Adipose tissue (tissue), 3 donors: Measurements from ENCODE around the gene FAM90A1. TPM values are rescaled to one million over a fixed set of nuclear protein-coding genes. Genes with fewer than 3 reads are reported as not detected.
"Not testable (repeated sequence)": the region's sequence is repeated elsewhere in the genome, so short reads cannot be mapped to it uniquely, and the experiment has no call there.

Source experiments
- H3K27ac ChIP-seq: one replicate; pipeline ENCODE4 v1.5.1; 2013; ENCODE audit warnings: low read depth, low read length
- WGBS, 3 donors: extraction: QIAGEN DNeasy Blood & Tissue Kit; methylation state at CpG; one replicate each; pipeline ENCODE4 v1.1.7; 2013; 5-methylcytosine and 5-hydroxymethylcytosine counted together
- polyA plus RNA-seq, 3 donors: library from polyadenylated mRNA; stranded (reverse); fragments of 200-250 nt; gene quantifications; one replicate each; pipeline ENCODE4 v1.2.3, GENCODE V29; 2013
- donor health status: healthy with polysubstance abuse.
- donor health status: Bipolar disorder and iron deficiency.
- donor health status: healthy.

FAM90A1 gene, protein sequence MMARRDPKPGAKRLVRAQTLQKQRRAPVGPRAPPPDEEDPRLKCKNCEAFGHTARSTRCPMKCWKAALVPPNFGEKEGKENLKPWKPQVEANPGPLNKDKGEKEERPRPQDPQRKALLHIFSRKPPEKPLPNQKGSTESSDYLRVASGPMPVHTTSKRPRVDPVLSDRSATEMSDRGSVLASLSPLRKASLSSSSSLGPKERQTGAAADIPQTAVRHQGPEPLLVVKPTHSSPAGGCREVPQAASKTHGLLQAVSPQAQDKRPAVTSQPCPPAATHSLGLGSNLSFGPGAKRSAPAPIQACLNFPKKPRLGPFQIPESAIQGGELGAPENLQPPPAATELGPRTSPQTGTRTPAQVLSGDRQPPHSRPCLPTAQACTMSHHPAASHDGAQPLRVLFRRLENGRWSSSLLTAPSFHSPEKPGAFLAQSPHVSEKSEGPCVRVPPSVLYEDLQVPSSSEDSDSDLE
- polyA plus RNA-seq = under 1 TPM in 2 of 3 donors, not detected in 1; 0.09 to 0.59 TPM

DNA sequence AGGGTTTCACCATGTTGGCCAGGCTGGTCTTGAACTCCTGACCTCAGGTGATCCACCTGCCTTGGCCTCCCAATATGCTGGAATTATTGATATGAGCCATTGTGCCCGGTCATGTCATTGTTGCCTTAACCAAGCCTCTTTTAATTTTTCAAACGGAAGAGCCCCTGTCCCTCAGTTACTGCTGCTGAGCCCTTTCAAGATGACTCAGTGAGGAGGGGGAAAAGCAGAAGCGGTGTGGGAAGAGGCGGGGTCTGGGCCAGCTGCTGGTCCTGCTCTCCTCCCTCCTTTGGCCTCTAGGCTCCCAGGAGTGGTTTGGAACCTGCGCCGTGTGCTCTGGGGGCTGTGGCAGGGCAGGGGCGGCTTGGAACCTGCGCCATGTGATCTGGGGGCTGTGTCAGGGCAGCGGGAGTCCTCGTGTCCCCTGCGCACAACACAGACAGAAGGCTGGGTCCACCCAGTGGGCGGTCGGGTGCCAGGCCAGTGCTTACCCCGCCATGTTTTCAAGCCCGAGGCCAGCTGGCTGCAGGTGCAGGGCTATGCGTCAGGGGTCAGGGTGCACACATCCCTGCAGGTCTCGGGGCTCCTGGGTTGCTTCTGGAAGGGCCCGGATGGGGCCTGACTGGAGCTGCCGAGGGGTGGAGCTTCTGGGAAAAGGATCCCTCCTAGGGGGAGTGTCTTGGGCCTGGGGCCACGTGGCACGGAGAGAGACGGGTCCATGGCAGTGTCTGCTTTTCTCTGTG, at the start of gene FAM90A1:
Gene FAM90A1, minus strand, starts transcription at position 627 of the 740 bp plus-strand sequence. CDS start 2,786 bp downstream, outside the sequence.
- WGBS, 3 donors = 40 to 59% (median 52%) methylated on average over 22 of the region's 22 CpGs

GRCh38 chr12:8276397-8276796, 49.0 kb upstream of the FAM90A1 start:
- WGBS, 3 donors = 86% methylated on average over 1 of the region's 2 CpGs; no CpG with 5 or more reads in 2 of the 3 donors
- H3K27ac ChIP-seq = not testable (repeated sequence)

More for the DNA sequence above, at the start of gene FAM90A1:
- not testable (repeated sequence) for H3K27ac ChIP-seq

DNA sequence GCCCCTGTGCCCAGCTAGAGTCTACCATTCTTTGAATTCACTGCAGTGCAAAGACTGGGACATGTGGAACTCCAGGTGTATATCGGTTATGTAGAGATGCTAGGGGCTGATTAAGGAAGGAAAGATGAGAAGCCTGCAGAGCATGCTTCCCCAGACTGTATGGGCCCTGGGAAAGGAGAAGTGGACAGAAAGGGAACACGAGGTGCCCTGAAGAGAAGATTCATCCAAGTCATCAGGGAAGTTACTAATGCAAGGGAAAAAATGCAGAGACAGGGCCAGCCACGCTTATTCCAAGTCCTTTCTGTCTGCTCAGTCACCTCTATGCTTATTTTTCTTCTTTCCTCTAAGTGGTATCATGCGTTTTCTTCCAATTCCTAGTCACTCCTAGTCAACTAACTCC, 39.3 kb upstream of the FAM90A1 start:
- WGBS, 3 donors = 55 to 77% (median 63%) methylated on average over 4 of the region's 4 CpGs
- not testable (repeated sequence) for H3K27ac ChIP-seq

DNA sequence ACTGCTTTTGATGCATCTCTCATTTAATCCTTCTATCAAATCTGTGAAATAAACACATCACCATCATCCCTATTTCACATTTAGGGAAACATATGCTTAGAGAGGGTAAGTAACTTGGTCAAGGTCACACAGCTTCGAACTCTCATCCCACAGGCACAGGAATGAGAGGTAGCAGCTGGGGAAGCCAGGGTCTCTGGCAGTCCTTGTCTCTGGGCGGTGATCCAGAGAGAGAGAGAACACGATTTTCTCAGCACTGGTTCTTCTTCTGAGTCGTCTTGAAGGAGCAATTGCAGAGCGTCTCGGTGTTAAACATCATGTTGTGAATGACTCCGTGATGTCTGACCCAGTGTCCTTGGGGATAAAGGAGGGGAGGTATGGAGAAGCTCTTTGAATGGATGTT, 36.8 kb upstream of the FAM90A1 start:
- WGBS, 3 donors = 65 to 81% (median 74%) methylated on average over 7 of the region's 7 CpGs
- H3K27ac ChIP-seq = not testable (repeated sequence)

GRCh38 chr12:8261111-8261554, 33.7 kb upstream of the FAM90A1 start:
- 29 to 68% (median 41%) methylated on average over 14 of the region's 14 CpGs for whole genome bisulfite sequencing, 3 donors
- H3K27ac ChIP-seq = not testable (repeated sequence)

GRCh38 chr12:8256356-8256755, 28.9 kb upstream of the FAM90A1 start:
- not testable (repeated sequence) for H3K27ac ChIP-seq
- 60 to 73% (median 60%) methylated on average over 5 of the region's 5 CpGs for WGBS, 3 donors

GRCh38 chr12:8254705-8255104, 27.3 kb upstream of the FAM90A1 start:
- not testable (repeated sequence) for H3K27ac ChIP-seq
- WGBS, 3 donors = 91 to 95% (median 91%) methylated on average over 9 of the region's 9 CpGs

DNA sequence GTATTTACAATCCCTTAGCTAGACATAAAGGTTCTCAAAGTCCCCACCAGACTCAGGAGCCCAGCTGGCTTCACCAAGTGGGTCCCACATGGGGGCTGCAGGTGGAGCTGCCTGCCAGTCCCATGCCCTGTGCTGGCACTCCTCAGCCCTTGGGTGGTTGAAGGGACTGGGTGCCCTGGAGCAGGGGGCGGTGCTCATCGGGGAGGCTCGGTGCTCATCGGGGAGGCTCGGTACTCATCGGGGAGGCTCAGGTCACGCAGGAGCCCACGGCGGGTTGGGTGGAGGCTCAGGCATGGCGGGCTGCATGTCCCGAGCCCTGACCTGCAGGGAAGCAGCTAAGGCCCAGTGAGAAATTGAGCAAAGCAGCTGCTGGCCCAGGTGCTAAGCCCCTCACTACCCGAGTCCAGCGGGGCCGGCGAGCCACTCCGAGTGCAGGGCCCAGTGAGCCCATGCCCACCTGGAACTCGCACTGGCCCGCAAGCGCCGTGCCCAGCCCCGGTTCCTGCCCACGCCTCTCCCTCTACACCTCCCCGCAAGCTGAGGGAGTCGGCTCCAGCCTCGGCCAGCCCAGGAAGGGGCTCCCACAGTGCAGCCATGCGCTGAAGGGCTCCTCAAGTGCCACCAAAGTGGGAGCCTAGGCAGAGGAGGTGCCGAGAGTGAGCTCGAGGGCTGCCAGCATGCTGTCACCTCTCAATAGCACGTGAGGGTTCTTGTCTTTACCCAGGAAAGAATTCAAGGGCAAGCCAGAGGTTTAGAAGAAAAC, 24.8 kb upstream of the FAM90A1 start:
- not testable (repeated sequence) for H3K27ac ChIP-seq
- WGBS, 3 donors = 89 to 90% (median 89%) methylated on average over 25 to 27 of the region's 29 CpGs

GRCh38 chr12:8251616-8252015, 24.2 kb upstream of the FAM90A1 start:
- not testable (repeated sequence) for H3K27ac ChIP-seq
- WGBS, 3 donors = 58 to 75% (median 70%) methylated on average over 6 to 7 of the region's 7 CpGs

DNA sequence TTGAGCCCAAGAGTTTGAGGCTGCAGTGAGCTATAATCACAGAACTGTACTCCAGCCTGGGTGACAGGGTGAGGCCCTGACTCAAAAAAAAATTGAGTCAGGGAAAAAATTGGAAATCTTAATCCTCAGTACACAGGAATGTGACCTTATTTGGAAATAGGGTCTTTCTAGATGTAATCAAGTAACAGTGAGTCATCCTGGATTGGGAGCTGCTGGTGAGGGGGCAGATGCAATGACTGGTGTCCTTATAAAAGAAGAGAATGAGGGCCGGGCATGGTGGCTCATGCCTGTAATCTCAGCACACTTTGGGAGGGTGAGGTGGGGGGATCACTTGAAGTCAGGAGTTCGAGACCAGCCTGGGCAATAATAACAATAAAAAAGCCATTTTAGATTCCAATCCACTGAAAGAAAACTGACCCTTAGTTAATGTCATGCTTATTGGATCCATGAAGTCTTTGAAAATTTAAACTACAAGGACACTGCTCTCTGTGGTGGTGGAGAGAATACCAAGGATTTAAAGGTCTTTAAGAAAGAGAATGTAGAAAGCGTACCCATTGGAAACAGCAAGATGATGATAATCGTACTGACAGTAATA, 19.6 kb upstream of the FAM90A1 start:
- whole genome bisulfite sequencing, 3 donors = 83 to 95% (median 91%) methylated on average over 3 to 4 of the region's 4 CpGs
- not testable (repeated sequence) for H3K27ac ChIP-seq

- H3K27ac ChIP-seq = not testable (repeated sequence)
- 0 to 1% (median 1%) methylated on average over 20 to 31 of the region's 35 CpGs for WGBS, 3 donors
Observed at GRCh38 chr12:8243682-8244161, 16.3 kb upstream of the FAM90A1 start.

GRCh38 chr12:8242880-8243681, 15.7 kb upstream of the FAM90A1 start:
- H3K27ac ChIP-seq = not testable (repeated sequence)
- 1% methylated on average over 50 to 57 of the region's 57 CpGs for WGBS, 3 donors

GRCh38 chr12:8242622-8242879, 15.1 kb upstream of the FAM90A1 start:
- not testable (repeated sequence) for H3K27ac ChIP-seq
- 0 to 1% (median 1%) methylated on average over 17 to 28 of the region's 28 CpGs for WGBS, 3 donors

- 4 to 12% (median 7%) methylated on average over 18 to 19 of the region's 20 CpGs for WGBS, 3 donors
- H3K27ac ChIP-seq = not testable (repeated sequence)
Observed at GRCh38 chr12:8241917-8242621, 14.7 kb upstream of the FAM90A1 start.

- not testable (repeated sequence) for H3K27ac ChIP-seq
Observed at GRCh38 chr12:8240340-8241114, 13.1 kb upstream of the FAM90A1 start.

GRCh38 chr12:8237031-8237430, 9.6 kb upstream of the FAM90A1 start:
- WGBS, 3 donors = 82 to 91% (median 85%) methylated on average over 12 of the region's 12 CpGs

More at GRCh38 chr12:8240340-8241114, 13.1 kb upstream of the FAM90A1 start:
- WGBS, 3 donors = 60 to 83% (median 61%) methylated on average over 11 to 12 of the region's 13 CpGs

More at GRCh38 chr12:8237031-8237430, 9.6 kb upstream of the FAM90A1 start:
- not testable (repeated sequence) for H3K27ac ChIP-seq
